Trophoblast cell (in vitro differentiated cells and primary cell): ENCODE measurements around the gene CHAT.

Experiments
- DNase-seq, 2 donors: peaks; one replicate each; pipeline ENCODE4 v3.0.0-alpha.2; 2016
- H2AFZ ChIP-seq: 2 replicates; pipeline ENCODE4 v1.6.1; 2013; ENCODE audit warnings: low read length, moderate library complexity, mild to moderate bottlenecking; ENCODE audit not compliant: insufficient read depth, poor library complexity
- H2AK5ac ChIP-seq: 2 replicates; pipeline ENCODE4 v1.6.1; 2013; ENCODE audit warnings: mild to moderate bottlenecking, low read length
- H2BK120ac ChIP-seq: 2 replicates; pipeline ENCODE4 v1.6.1; 2013; ENCODE audit warnings: low read length, mild to moderate bottlenecking, moderate library complexity; ENCODE audit not compliant: insufficient read depth, poor library complexity
- H2BK12ac ChIP-seq: 2 replicates; pipeline ENCODE4 v1.6.1; 2013; ENCODE audit warnings: mild to moderate bottlenecking, low read length, moderate library complexity
- H2BK5ac ChIP-seq: 2 replicates; pipeline ENCODE4 v1.6.1; 2013; ENCODE audit warnings: low read length, low read depth, moderate library complexity, mild to moderate bottlenecking; ENCODE audit not compliant: poor library complexity
- H3K14ac ChIP-seq: 2 replicates; pipeline ENCODE4 v1.6.1; 2013; ENCODE audit warnings: mild to moderate bottlenecking, low read length
- H3K18ac ChIP-seq: 2 replicates; pipeline ENCODE4 v1.6.1; 2013; ENCODE audit warnings: mild to moderate bottlenecking, low read length
- H3K23ac ChIP-seq: 2 replicates; pipeline ENCODE4 v1.6.1; 2013; ENCODE audit warnings: low read length
- H3K27ac ChIP-seq: 2 replicates; pipeline ENCODE4 v1.5.1; 2013; ENCODE audit warnings: low read depth, mild to moderate bottlenecking, inconsistent platforms, low read length, moderate library complexity
- H3K27me3 ChIP-seq: 2 replicates; pipeline ENCODE4 v1.6.1; 2013; ENCODE audit warnings: inconsistent platforms, mild to moderate bottlenecking, low read length, moderate library complexity; ENCODE audit not compliant: insufficient read depth
- H3K36me3 ChIP-seq, 2 experiments: 1 replicate in 1 of 2; 2 replicates in 1 of 2; pipeline ENCODE4 v1.6.1; 2013; ENCODE audit warnings: low read length in 2 of 2, mild to moderate bottlenecking in 2 of 2, moderate library complexity in 1 of 2; ENCODE audit not compliant: insufficient read depth in 2 of 2, control insufficient read depth in 1 of 2
- H3K4ac ChIP-seq: 2 replicates; pipeline ENCODE4 v1.6.1; 2013; ENCODE audit warnings: low read depth, mild to moderate bottlenecking, low read length, moderate library complexity
- H3K4me1 ChIP-seq, 2 experiments: 1 replicate in 1 of 2; 2 replicates in 1 of 2; pipeline ENCODE4 v1.6.1; 2013; ENCODE audit warnings: low read length in 2 of 2, mild to moderate bottlenecking in 2 of 2, moderate library complexity in 1 of 2; ENCODE audit not compliant: insufficient read depth in 2 of 2, control insufficient read depth in 1 of 2
- H3K4me2 ChIP-seq: 2 replicates; pipeline ENCODE4 v1.6.1; 2013; ENCODE audit warnings: inconsistent platforms, mild to moderate bottlenecking, low read length, moderate library complexity
- H3K4me3 ChIP-seq: 2 replicates; pipeline ENCODE4 v1.5.1; 2013; ENCODE audit warnings: mild to moderate bottlenecking, low read depth, low read length, inconsistent platforms
- H3K79me1 ChIP-seq: one replicate; pipeline ENCODE4 v1.6.1; 2013; ENCODE audit warnings: low read length
- H3K79me2 ChIP-seq: 2 replicates; pipeline ENCODE4 v1.6.1; 2013; ENCODE audit warnings: low read length, mild to moderate bottlenecking; ENCODE audit not compliant: control insufficient read depth, insufficient read depth, poor library complexity
- H3K9ac ChIP-seq: 2 replicates; pipeline ENCODE4 v1.6.1; 2013; ENCODE audit warnings: mild to moderate bottlenecking, low read length
- H3K9me3 ChIP-seq: 2 replicates; pipeline ENCODE4 v1.6.1; 2013; ENCODE audit warnings: low read depth, mild to moderate bottlenecking, control low read depth, inconsistent platforms, low read length; ENCODE audit not compliant: insufficient read depth
- H4K12ac ChIP-seq: 2 replicates; pipeline ENCODE4 v1.6.1; 2013; ENCODE audit warnings: low read depth, mild to moderate bottlenecking, low read length, moderate library complexity
- H4K8ac ChIP-seq: 2 replicates; pipeline ENCODE4 v1.6.1; 2013; ENCODE audit warnings: low read depth, mild to moderate bottlenecking, low read length, moderate library complexity
- H4K91ac ChIP-seq: one replicate; pipeline ENCODE4 v1.6.1; 2013; ENCODE audit warnings: low read depth, mild to moderate bottlenecking, low read length, moderate library complexity
- WGBS: extraction: QIAGEN DNeasy Blood & Tissue Kit; methylation state at CpG from one replicate; pipeline ENCODE4 v1.1.7; 2013; ENCODE audit warnings: missing lambda C conversion rate; ENCODE audit not compliant: insufficient read length, insufficient coverage; ENCODE audit errors: extremely low coverage; 5-methylcytosine and 5-hydroxymethylcytosine counted together

CHAT gene

GRCh38 chr10:49707585-49707984 is 93.7 kb downstream of the CHAT start:
- Histone ChIP-seq H3K27me3 (no peaks in the 10 kb centered on the region), H2AFZ (no peak overlapping the region), H3K4ac (no peak overlapping the region), H3K4me1 (no peaks in the 10 kb centered on the region), H2AK5ac (no peak overlapping the region), H3K14ac (no peak overlapping the region), H2BK12ac (no peak overlapping the region), H3K79me2 (no peaks in the 10 kb centered on the region), H3K9ac (no peak overlapping the region), H3K18ac (no peak overlapping the region), H3K79me1 (no peaks in the 10 kb centered on the region), H3K4me3 (no peak overlapping the region), H3K36me3 (no peaks in the 10 kb centered on the region), H3K27ac (no peak overlapping the region), H2BK5ac (no peak overlapping the region), H3K9me3 (no peaks in the 10 kb centered on the region), H4K8ac (no peak overlapping the region), H4K12ac (no peak overlapping the region), H3K23ac (no peak overlapping the region), H4K91ac (no peak overlapping the region), H2BK120ac (no peak overlapping the region), H3K4me2 (no peak overlapping the region)
- DNase-seq: no peak
- WGBS: no CpG with 5 or more reads among the region's 3 CpGs

DNA sequence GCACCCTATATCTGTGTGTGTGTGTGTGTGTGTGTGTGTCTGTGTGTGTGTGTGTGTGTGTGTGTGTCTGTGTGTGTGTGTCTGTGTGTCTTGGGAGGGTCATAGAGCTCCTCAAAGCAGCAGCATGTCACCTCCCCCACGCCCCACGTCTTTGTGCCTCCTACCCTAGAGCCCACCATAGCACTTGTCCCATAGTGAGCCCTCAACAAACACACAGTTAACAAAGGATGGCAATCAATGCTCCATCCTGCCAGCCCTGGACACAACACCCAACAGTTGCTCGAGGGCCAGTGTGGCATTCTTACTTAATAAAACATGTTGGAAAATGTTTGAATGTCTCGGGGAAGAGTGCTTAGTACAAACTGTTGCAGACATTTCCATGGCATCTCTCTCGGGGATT is 96.1 kb downstream of the CHAT start:
- no peak overlapping the region for H3K4me2 ChIP-seq

DNA sequence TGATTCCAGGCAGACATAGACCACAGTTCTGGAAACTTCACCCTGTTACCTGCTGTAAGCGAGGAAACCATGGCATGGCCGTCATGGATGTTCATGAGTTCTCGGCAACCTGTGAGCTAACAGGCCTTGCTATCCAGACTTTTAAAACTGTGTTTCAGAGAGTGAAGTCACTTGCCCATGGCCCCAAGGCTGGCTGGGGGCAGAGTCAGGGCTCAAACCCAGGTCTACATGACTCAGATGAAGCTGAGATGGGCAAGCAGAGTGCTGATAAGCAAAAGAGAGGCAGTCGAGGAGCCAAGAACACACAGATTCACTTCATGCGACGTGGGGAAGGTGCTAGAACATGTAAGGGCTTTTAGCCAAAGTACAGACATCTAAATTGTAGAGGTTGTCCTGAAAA is 97.1 kb downstream of the CHAT start:
- H2BK5ac ChIP-seq: no peak overlapping the region
- H2AFZ ChIP-seq: no peak overlapping the region
- H3K79me2 ChIP-seq: no peaks in the 10 kb centered on the region
- no peak overlapping the region for H3K23ac ChIP-seq
- H3K36me3 ChIP-seq: no peaks in the 10 kb centered on the region
- no peak overlapping the region for H4K8ac ChIP-seq
- no peaks in the 10 kb centered on the region for H3K79me1 ChIP-seq
- H3K27ac ChIP-seq: no peak overlapping the region
- H3K18ac ChIP-seq: no peak overlapping the region
- no peak overlapping the region for H2BK12ac ChIP-seq
- H3K9me3 ChIP-seq: peaks cover 2% of the 10 kb centered on the region
- no peak overlapping the region for H3K4ac ChIP-seq
- no peak overlapping the region for H3K4me2 ChIP-seq
- no peak overlapping the region for H2BK120ac ChIP-seq
- no peak overlapping the region for H3K4me3 ChIP-seq
- H4K91ac ChIP-seq: no peak overlapping the region
- H4K12ac ChIP-seq: no peak overlapping the region
- H3K4me1 ChIP-seq: no peaks in the 10 kb centered on the region
- H2AK5ac ChIP-seq: no peak overlapping the region
- no peak overlapping the region for H3K14ac ChIP-seq
- WGBS: no CpG with 5 or more reads among the region's 6 CpGs
- H3K9ac ChIP-seq: no peak overlapping the region
- DNase-seq: no peak
- no peaks in the 10 kb centered on the region for H3K27me3 ChIP-seq

More for the DNA sequence above, 96.1 kb downstream of the CHAT start:
- Histone ChIP-seq H3K27ac (no peak overlapping the region), H4K8ac (no peak overlapping the region), H3K4me1 (no peaks in the 10 kb centered on the region), H3K4ac (no peak overlapping the region), H2AFZ (no peak overlapping the region), H2BK5ac (no peak overlapping the region), H3K27me3 (no peaks in the 10 kb centered on the region), H3K79me1 (no peaks in the 10 kb centered on the region), H3K18ac (no peak overlapping the region), H4K91ac (no peak overlapping the region), H2BK120ac (no peak overlapping the region), H3K9ac (no peak overlapping the region), H4K12ac (no peak overlapping the region), H3K23ac (no peak overlapping the region), H2BK12ac (no peak overlapping the region), H3K14ac (no peak overlapping the region), H3K79me2 (no peaks in the 10 kb centered on the region), H3K4me3 (no peak overlapping the region), H2AK5ac (no peak overlapping the region), H3K9me3 (peaks cover 1% of the 10 kb centered on the region), H3K36me3 (no peaks in the 10 kb centered on the region)
- WGBS: no CpG with 5 or more reads among the region's 5 CpGs
- no peak for DNase-seq

- Histone ChIP-seq H4K12ac (no peak overlapping the region), H3K9ac (no peak overlapping the region), H4K8ac (no peak overlapping the region), H3K4me1 (no peaks in the 10 kb centered on the region), H3K4me3 (no peak overlapping the region), H3K4me2 (no peak overlapping the region), H3K79me2 (no peaks in the 10 kb centered on the region), H3K36me3 (no peaks in the 10 kb centered on the region), H3K9me3 (peaks cover 2% of the 10 kb centered on the region), H3K27ac (no peak overlapping the region), H2AFZ (no peak overlapping the region), H2AK5ac (no peak overlapping the region), H2BK120ac (no peak overlapping the region), H3K18ac (no peak overlapping the region), H2BK5ac (no peak overlapping the region), H2BK12ac (no peak overlapping the region), H3K27me3 (no peaks in the 10 kb centered on the region), H3K14ac (no peak overlapping the region), H3K4ac (no peak overlapping the region), H4K91ac (no peak overlapping the region), H3K79me1 (no peaks in the 10 kb centered on the region), H3K23ac (no peak overlapping the region)
- DNase-seq: no peak
- WGBS: no CpG with 5 or more reads among the region's 8 CpGs
These were observed 97.6 kb downstream of the CHAT start for GRCh38 chr10:49711481-49711880.
